GM12801 (cell line): ENCODE data around the gene RAPGEF1.

Source experiments
- TF ChIP-seq, protein P1 (sequence below): IDR thresholded peaks from one replicate; pipeline ENCODE4 v1.5.1; 2011; ENCODE audit warnings: control low read depth; ENCODE audit not compliant: insufficient read length; ENCODE audit errors: extremely low read depth

Gene RAPGEF1

DNA sequence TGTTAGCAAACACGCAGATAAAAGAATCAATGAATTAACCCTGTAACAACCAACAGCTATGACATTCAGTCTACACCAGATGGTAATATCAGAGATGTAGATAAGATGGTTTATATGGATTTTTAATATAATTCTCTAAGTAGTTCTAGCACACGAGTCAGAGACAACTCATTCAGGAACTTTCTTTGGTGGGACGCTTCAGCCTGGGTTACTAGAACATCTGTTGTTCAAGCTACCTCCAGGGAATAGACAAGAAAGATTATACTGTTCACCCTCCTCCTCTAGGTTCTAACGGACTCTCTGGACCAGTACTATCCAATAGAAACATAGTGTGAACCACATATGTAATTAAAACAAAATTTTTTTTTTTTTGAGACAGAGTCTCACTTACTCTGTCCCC, 73.8 kb downstream of the RAPGEF1 start:
- TF ChIP-seq, protein P1, sequence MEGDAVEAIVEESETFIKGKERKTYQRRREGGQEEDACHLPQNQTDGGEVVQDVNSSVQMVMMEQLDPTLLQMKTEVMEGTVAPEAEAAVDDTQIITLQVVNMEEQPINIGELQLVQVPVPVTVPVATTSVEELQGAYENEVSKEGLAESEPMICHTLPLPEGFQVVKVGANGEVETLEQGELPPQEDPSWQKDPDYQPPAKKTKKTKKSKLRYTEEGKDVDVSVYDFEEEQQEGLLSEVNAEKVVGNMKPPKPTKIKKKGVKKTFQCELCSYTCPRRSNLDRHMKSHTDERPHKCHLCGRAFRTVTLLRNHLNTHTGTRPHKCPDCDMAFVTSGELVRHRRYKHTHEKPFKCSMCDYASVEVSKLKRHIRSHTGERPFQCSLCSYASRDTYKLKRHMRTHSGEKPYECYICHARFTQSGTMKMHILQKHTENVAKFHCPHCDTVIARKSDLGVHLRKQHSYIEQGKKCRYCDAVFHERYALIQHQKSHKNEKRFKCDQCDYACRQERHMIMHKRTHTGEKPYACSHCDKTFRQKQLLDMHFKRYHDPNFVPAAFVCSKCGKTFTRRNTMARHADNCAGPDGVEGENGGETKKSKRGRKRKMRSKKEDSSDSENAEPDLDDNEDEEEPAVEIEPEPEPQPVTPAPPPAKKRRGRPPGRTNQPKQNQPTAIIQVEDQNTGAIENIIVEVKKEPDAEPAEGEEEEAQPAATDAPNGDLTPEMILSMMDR, result no peak

DNA sequence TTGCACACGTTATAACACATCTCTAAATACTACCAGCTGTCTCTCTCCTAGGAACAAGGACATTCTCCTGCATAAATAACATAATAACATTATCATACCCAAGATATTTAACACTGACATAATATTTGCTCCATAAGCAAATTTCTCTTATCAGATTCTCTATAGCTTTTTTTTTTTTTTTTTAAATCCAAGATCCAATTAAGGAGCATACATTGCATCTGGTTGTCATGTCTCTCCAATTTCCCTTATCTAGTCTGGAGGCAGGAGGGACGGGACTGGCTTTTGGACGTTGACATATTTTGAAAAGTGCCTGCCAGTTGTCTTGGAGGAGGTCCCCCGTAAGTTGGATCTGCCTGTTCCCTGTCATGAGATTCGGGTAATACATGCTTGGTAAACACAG, 76.6 kb downstream of the RAPGEF1 start:
- TF ChIP-seq, protein P1, result no peak

DNA sequence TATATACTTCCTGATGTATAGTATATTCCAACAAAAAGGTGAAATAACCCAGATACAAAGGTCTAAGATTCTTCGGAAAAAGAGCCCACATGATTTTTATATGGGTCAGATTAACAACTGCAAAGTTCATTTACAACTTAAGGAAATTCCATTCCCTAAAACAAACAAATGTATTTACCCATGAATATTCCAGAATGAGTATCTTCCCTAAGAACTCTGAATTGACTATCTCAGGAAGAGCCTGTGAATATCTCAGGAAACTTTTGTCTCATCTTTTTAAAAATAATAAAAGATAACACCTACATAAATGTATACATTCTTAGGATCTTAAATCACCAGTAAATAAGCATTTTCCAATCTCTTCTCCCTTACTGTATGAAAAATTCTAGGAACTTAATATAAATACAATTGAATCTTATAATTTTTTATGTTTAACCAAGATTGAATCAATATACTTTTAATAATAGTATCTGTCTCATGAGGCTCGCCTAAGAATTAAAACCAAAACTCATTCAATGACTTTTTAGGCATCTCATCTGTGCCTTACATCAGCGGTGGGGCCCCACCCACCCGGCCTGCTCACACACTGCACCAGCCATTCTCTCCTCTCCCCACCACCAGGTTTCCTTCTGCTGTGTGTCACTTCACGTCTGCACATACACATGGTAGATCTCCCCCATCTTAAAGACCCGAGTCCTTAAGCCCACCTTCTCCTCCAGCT, 78.1 kb downstream of the RAPGEF1 start:
- TF ChIP-seq, protein P1, result no peak

DNA sequence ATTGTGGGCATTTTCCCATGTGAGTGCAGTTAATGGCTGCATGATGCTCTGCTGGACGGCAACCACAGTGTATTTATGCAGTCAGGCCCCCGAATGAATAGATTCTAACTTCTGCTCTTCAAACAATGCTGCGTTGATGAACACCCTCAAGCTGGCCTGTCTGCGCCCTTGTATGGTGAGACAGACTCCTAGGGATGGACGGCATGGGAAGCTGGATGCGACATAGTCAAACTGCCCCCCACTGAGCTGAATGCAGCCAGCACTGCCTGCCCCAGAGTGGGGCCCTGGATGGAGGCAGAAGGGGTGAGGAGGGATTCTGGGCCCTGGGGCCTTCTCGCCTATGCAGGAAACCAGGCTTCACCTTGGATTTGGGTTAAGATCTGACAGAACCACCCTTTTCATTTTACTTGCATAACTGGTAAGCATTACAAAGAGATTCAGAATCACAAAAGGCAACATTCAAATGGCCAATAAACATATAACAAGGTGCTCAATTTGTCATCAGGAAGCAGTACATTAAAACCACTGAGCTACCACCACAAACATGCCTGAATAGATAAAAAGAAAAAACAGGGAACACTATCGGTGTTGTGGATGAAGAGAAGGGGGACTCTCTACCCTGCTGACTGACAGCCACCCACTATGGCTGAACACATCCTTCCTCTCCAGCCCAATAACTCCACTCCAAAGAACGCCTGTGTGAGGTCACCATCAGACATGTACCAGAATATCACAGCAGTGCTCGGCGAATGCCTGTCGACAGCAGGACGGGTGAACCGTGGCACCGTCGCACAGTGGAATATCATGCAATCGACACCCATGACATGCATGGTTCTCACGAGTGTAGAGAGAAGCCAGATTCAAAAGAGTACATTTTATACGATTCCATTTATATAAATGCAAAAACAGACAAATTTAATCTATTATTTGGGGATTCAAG, 79.1 kb downstream of the RAPGEF1 start:
- TF ChIP-seq, protein P1, result no peak

DNA sequence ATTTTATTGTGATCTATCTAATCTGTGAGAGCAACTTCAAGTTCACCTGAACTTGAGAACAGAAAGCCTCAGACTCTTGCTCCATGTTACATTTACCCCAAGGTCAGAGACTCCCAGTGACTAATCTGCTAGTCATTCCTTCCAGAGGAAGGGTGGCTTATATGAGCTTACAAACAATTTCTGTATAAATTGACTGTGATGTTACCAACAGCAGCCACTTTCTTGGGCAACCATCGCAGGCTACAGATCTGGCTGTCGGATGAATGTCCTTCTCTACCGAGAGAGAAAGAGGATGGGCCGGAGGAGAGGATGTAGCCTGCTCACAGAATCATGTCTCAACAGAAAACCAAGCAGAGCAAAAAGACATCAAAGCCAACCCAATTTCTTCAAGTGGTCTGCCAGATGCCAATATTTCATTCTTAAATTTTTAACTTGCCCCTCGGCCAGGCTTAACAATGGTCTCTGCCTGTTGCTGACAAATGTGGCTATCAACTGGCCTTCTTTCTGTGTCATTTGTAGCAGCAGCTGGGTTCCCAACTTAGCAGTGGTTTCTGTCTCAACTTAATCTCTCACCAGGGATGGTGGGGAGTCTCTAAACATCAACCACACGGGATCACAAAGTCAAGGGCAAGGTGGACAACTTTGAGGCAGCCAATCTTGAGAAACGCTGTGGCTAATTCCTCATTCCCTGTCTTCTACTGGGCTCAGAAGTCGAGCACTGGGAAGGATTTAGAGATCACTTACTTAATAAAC, 81.3 kb downstream of the RAPGEF1 start:
- TF ChIP-seq, protein P1, result no peak

DNA sequence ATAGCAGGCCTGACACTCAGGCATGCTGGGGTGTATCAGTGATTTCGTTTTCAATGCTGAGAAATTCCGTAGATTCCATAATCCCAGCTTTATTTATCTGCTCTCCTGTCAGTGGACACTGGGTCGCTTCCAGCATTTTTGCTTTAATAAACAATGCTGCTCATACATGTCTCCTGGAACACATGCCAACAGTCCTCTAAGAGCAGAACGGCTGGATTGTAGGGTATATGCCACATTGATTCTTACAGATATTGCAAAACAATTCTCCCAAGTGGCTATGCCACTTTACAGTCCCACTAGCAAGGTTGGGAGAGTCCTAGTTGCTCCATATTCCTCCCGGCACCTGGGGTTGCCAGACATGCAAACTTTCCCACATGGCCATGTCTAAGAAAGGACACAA, 81.9 kb downstream of the RAPGEF1 start:
- TF ChIP-seq, protein P1, result no peak

DNA sequence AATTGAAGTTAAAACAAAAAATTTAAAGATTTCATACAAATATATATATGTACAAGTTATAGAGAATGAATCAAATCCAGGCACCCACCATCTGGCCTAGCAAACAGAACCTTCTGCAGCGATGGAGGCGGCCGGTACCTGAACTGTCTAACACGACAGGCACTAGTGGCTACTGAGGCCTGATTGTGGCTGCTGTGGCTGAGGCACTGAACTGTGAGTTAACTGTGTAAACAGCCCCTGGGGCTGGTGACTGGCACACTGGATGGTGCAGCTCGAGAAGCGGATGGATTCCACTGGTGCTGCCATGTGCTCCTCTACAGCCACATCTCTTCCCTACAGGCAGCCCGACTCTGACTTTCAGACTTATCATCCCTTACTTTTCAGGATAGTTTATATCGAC, 82.4 kb downstream of the RAPGEF1 start:
- TF ChIP-seq, protein P1, result no peak
